OCI-LY7 (cell line): ENCODE results near the gene MMP15. TPM values are rescaled to one million over a fixed set of nuclear protein-coding genes. Genes with fewer than 3 reads are reported as not detected.
A peak's percentile ranks its signal among the peaks of the same experiment; 100 is the strongest.

Experiments used
- Bru-seq: library from RNA; stranded (reverse); fragments of 400-500 nt; gene quantifications from one replicate; lab custom pipeline; 2021; lab: Mats Ljungman, UMichigan
- BruChase-seq, 2 experiments: library from RNA; stranded (reverse); fragments of 400-500 nt; gene quantifications; one replicate each; lab custom pipeline; 2021; lab: Mats Ljungman, UMichigan
- BruUV-seq: library from RNA; stranded (reverse); fragments of 400-500 nt; replicated peaks from 2 replicates; lab custom pipeline; 2021; lab: Mats Ljungman, UMichigan
- CTCF ChIA-PET: fragments of 300-600 bp; sonication (Branson Sonifier 250); formaldehyde crosslinking; loops from one replicate; lab custom pipeline; 2022; ENCODE audit warnings: antibody characterized with exemption; ENCODE audit not compliant: unreplicated experiment; lab: Charles Lee
- POLR2A ChIA-PET: fragments of 300-600 bp; sonication (Branson Sonifier 250); formaldehyde crosslinking; loops from one replicate; lab custom pipeline; 2022; ENCODE audit warnings: antibody characterized with exemption; lab: Charles Lee
- DNase-seq: peaks from one replicate; pipeline ENCODE4 v3.0.0-alpha.2; 2015; ENCODE audit warnings: low spot score
- H2AFZ ChIP-seq: fragments of 200-600 bp; sonication (generic), shearing (Covaris generic); 2 replicates; pipeline ENCODE4 v1.6.1; 2014; ENCODE audit warnings: mild to moderate bottlenecking, antibody characterized with exemption, low read length, moderate library complexity
- H3K27ac ChIP-seq: fragments of 200-600 bp; sonication (generic); 2 replicates; pipeline ENCODE4 v1.5.1; 2014; ENCODE audit warnings: mixed run types, low read depth, mild to moderate bottlenecking, moderate library complexity, low read length, inconsistent platforms; ENCODE audit not compliant: poor library complexity, severe bottlenecking
- H3K36me3 ChIP-seq: fragments of 200-600 bp; sonication (generic); 2 replicates; pipeline ENCODE4 v1.6.1; 2014; ENCODE audit warnings: mild to moderate bottlenecking, antibody characterized with exemption, low read length, moderate library complexity, mixed read lengths; ENCODE audit not compliant: insufficient read depth
- H3K4me1 ChIP-seq: fragments of 200-600 bp; sonication (generic); 2 replicates; pipeline ENCODE4 v1.5.1; 2014; ENCODE audit warnings: mild to moderate bottlenecking, low read length; ENCODE audit not compliant: insufficient read depth, poor library complexity, severe bottlenecking
- H3K4me2 ChIP-seq: fragments of 200-600 bp; sonication (generic); 2 replicates; pipeline ENCODE4 v1.6.1; 2014; ENCODE audit warnings: mild to moderate bottlenecking, low read length
- H3K4me3 ChIP-seq: fragments of 200-600 bp; sonication (generic); 2 replicates; pipeline ENCODE4 v1.5.1; 2014; ENCODE audit warnings: mild to moderate bottlenecking, low read depth, low read length; ENCODE audit not compliant: poor library complexity, severe bottlenecking
- H3K79me2 ChIP-seq: fragments of 200-600 bp; sonication (generic); 2 replicates; pipeline ENCODE4 v1.6.1; 2016; ENCODE audit warnings: low read depth, mild to moderate bottlenecking, low read length, moderate library complexity, mixed read lengths; ENCODE audit not compliant: insufficient read depth
- H3K9me2 ChIP-seq: fragments of 200-600 bp; sonication (generic); 2 replicates; pipeline ENCODE4 v1.6.1; 2016; ENCODE audit warnings: mild to moderate bottlenecking, low read length, mixed read lengths; ENCODE audit not compliant: insufficient read depth
- H3K9me3 ChIP-seq: fragments of 200-600 bp; sonication (generic); 2 replicates; pipeline ENCODE4 v1.6.1; 2014; ENCODE audit warnings: mild to moderate bottlenecking, mixed run types, low read length, mixed read lengths
- H4K20me1 ChIP-seq: fragments of 200-600 bp; sonication (generic); 2 replicates; pipeline ENCODE4 v1.6.1; 2014; ENCODE audit warnings: mild to moderate bottlenecking, antibody characterized with exemption, low read length, moderate library complexity, mixed read lengths; ENCODE audit not compliant: insufficient read depth
- EZH2phosphoT487 ChIP-seq: fragments of 200-600 bp; sonication (generic); IDR thresholded peaks from 2 replicates; pipeline ENCODE4 v1.6.1; 2018; ENCODE audit warnings: low read depth, borderline replicate concordance, mild to moderate bottlenecking, mixed run types, antibody characterized with exemption, low read length, moderate library complexity, mixed read lengths
- intact Hi-C: fragments of 100-400 bp; cut with micrococcal nuclease; formaldehyde crosslinking; loops from one replicate; pipeline ENCODE4 v1.10.0; 2022; ENCODE audit not compliant: unreplicated experiment
- long read RNA-seq: library from polyadenylated mRNA; stranded (forward); transcript quantifications from one replicate; pipeline ENCODE4 v2.0.0, GENCODE V29; 2022
- total RNA-seq, 2 experiments: library from RNA; depleted of rRNA in 1 of 2; stranded (reverse); fragments of >200 nt in 1 of 2; shearing (Covaris generic) in 1 of 2; gene quantifications; 2 replicates each; pipeline ENCODE4 v1.2.3, GENCODE V29; 2014 to 2022
- TF ChIP-seq, protein P1 (sequence below): fragments of 200-600 bp; sonication (generic); conservative IDR thresholded peaks from 2 replicates; pipeline ENCODE4 v1.5.1; 2014; ENCODE audit warnings: mild to moderate bottlenecking, antibody characterized with exemption, low read length, moderate library complexity, mixed read lengths

The MMP15 gene
- total RNA-seq (2014; rRNA removed; shearing (Covaris generic)) (not detected in 2 replicates), total RNA-seq (2022) (0.18 and 0.21 TPM in 2 replicates), Bru-seq, nascent RNA (percentile 6 among the genes with signal in this experiment), BruChase-seq, experiment 1, labeled RNA remaining after a 6-hour chase (percentile 16 among the genes with signal in this experiment), BruChase-seq, experiment 2, labeled RNA remaining after a 2-hour chase (percentile 13 among the genes with signal in this experiment)
- long read RNA-seq, result 0 reads

DNA sequence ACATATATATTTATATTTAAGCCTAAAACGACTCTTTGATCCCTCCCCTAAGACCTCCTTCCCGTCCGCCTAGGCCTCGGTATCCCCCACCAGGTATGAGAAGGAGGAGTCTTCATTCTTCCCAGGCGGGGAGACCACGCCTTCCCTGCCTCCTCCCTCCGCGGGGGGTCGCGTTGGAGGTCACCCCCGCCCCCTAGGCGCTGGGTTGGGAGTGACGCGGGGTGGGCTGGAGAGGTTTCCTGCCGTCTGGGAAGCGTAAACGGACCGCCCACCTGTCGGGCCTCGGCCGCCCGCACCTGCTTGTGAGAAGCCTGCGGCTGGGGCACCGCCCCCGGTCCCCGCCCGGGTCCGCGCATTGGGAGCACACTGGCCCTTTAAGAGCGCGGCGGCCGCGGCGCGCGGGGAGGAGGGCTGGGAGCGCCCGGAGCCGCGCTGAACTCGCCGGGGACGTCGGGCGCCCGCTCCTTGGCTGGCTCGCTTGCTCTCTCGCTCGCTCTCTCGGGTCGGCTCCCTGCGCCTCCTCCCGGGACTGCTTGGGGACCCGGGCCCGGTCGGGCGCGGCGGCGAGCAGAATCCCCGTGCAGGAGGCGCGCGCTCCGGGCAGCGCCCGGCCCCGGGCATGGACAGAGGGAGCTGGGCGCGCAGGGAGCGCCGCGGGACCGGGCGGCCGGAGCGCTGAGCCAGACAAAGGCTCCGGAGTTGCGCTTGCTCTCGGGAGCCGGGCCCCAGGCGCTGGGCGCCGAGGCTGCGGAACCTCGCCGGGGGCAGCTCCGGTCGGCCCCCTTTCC is at the start of gene MMP15:
Gene MMP15 (plus strand): TSS at position 404 of the 788 bp plus-strand sequence. CDS start 597 bp downstream, outside the sequence.
- Histone ChIP-seq H3K4me1 (peaks cover 3% of the 10 kb centered on the region), H3K36me3 (no peaks in the 10 kb centered on the region; the same call in 1 of the 2 replicates), H3K4me3 (peak within 1 kb of the TSS; percentile 66), H3K9me2 (no peaks in the 10 kb centered on the region), H3K79me2 (no peaks in the 10 kb centered on the region), H2AFZ (peak within 1 kb of the TSS; percentile 59; the same call in 1 of the 2 replicates), H3K4me2 (peak within 1 kb of the TSS; percentile 95), H3K9me3 (no peaks in the 10 kb centered on the region), H4K20me1 (no peaks in the 10 kb centered on the region), H3K27ac (no peak within 1 kb of the TSS)
- TF ChIP-seq, protein P1, sequence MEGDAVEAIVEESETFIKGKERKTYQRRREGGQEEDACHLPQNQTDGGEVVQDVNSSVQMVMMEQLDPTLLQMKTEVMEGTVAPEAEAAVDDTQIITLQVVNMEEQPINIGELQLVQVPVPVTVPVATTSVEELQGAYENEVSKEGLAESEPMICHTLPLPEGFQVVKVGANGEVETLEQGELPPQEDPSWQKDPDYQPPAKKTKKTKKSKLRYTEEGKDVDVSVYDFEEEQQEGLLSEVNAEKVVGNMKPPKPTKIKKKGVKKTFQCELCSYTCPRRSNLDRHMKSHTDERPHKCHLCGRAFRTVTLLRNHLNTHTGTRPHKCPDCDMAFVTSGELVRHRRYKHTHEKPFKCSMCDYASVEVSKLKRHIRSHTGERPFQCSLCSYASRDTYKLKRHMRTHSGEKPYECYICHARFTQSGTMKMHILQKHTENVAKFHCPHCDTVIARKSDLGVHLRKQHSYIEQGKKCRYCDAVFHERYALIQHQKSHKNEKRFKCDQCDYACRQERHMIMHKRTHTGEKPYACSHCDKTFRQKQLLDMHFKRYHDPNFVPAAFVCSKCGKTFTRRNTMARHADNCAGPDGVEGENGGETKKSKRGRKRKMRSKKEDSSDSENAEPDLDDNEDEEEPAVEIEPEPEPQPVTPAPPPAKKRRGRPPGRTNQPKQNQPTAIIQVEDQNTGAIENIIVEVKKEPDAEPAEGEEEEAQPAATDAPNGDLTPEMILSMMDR, result no peak
- no peak for TF ChIP-seq EZH2phosphoT487
- intact Hi-C loops, result loop anchor here (5.0 kb wide), 1 partner anchor 172 kb away; the partner anchor contains the start of gene CSNK2A2
- BruUV-seq, result no TSS peak
- peak; percentile 51 for DNase-seq
- ChIA-PET CTCF (interaction anchor here (0.6 kb wide), 1 partner anchor 90 kb away, joined by 4 read pairs; no protein-coding TSS in a partner anchor), POLR2A (no interaction called here)

DNA sequence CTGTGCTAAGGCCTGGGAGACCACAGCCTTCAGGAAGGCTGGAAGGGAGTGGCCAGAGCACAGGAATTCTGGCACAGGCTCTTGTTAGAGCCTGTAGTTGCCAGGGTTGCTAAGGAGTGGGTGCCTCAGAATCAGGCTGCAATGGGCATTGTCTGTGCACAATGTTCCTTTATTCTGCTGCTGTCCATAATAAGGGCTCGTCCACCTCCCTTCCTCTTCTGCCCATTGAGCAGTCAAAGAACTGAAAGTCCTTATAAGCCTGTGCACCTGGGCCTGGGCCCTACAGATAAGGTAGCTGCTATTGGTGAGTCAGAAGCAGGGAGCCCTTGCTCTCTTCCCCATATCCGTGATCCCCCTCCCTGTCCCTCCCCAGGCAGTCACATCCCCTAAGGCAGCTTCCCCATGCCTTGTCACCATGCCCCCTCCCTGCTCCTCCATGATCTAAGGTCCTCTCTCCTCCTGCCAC is 49.2 kb upstream of the MMP15 start:
- intact Hi-C loops, result no loop called here

More for the DNA sequence above, 49.2 kb upstream of the MMP15 start:
- no peaks in the 10 kb centered on the region for H3K79me2 ChIP-seq
- no peaks in the 10 kb centered on the region for H4K20me1 ChIP-seq
- no peaks in the 10 kb centered on the region for H3K9me3 ChIP-seq
- no peak for TF ChIP-seq EZH2phosphoT487
- TF ChIP-seq, protein P1, result no peak
- H3K4me2 ChIP-seq, result no peak overlapping the region
- BruUV-seq, result no TSS peak
- DNase-seq, result no peak
- H2AFZ ChIP-seq, result no peak overlapping the region
- ChIA-PET POLR2A (no interaction called here), CTCF (no interaction called here)
- H3K27ac ChIP-seq, result no peak overlapping the region
- H3K4me1 ChIP-seq, result no peaks in the 10 kb centered on the region
- no peak overlapping the region for H3K4me3 ChIP-seq
- no peaks in the 10 kb centered on the region for H3K36me3 ChIP-seq
- no peaks in the 10 kb centered on the region for H3K9me2 ChIP-seq
